Lung (tissue), 12 donors: ENCODE measurements around the gene ARHGAP32. TPM values are rescaled to one million over a fixed set of nuclear protein-coding genes. Genes with fewer than 3 reads are reported as not detected.

Experiments
- ATAC-seq: fragments of 200-7000 bp; cut with Tn5 transposase; one replicate; pipeline ENCODE4 v1.9.1; 2020; ENCODE audit warnings: moderate number of reproducible peaks; ENCODE audit not compliant: insufficient read depth, low FRiP score
- DNase-seq, 3 donors: peaks; one replicate each; pipeline ENCODE4 v3.0.0-alpha.2; 2013 to 2017
- H3K27ac ChIP-seq, 2 donors: one replicate each; pipeline ENCODE4 v1.5.1; 2013; ENCODE audit warnings: mild to moderate bottlenecking in 2 of 2, moderate library complexity in 2 of 2, control low read depth in 1 of 2, inconsistent platforms in 1 of 2, low read depth in 1 of 2, low read length in 1 of 2
- H3K27me3 ChIP-seq, 3 donors: one replicate each; pipeline ENCODE4 v1.5.1; 2013; ENCODE audit warnings: low read length in 2 of 3; ENCODE audit not compliant: control insufficient read depth in 3 of 3, insufficient read depth in 3 of 3
- H3K36me3 ChIP-seq, 4 donors: one replicate each; pipeline ENCODE4 v1.5.1; 2013; ENCODE audit warnings: low read length in 4 of 4, mild to moderate bottlenecking in 1 of 4, moderate library complexity in 1 of 4; ENCODE audit not compliant: control insufficient read depth in 4 of 4, insufficient read depth in 4 of 4
- H3K4me1 ChIP-seq, 5 donors: one replicate each; pipeline ENCODE4 v1.5.1; 2013; ENCODE audit warnings: low read length in 5 of 5, mild to moderate bottlenecking in 2 of 5, moderate library complexity in 1 of 5; ENCODE audit not compliant: control insufficient read depth in 5 of 5, insufficient read depth in 5 of 5
- H3K4me3 ChIP-seq: one replicate; pipeline ENCODE4 v1.5.1; 2013; ENCODE audit warnings: mild to moderate bottlenecking, control low read depth, moderate library complexity
- H3K9ac ChIP-seq, 2 donors: one replicate each; pipeline ENCODE4 v1.5.1; 2013; ENCODE audit warnings: low read length in 2 of 2, control low read depth in 1 of 2; ENCODE audit not compliant: insufficient read depth in 1 of 2
- H3K9me3 ChIP-seq, 4 donors: one replicate each; pipeline ENCODE4 v1.5.1; 2013; ENCODE audit warnings: low read length in 3 of 4, mild to moderate bottlenecking in 1 of 4, moderate library complexity in 1 of 4; ENCODE audit not compliant: control insufficient read depth in 4 of 4, insufficient read depth in 3 of 4
- CTCF ChIP-seq: IDR thresholded peaks from 2 replicates; pipeline ENCODE4 v1.5.1; 2012; ENCODE audit warnings: mild to moderate bottlenecking; ENCODE audit errors: control extremely low read depth, extremely low read depth
- WGBS, 2 donors: extraction: QIAGEN DNeasy Blood & Tissue Kit; methylation state at CpG; one replicate each; pipeline ENCODE4 v1.1.7; 2013; 5-methylcytosine and 5-hydroxymethylcytosine counted together
- polyA plus RNA-seq, 2 donors: library from polyadenylated mRNA; stranded (reverse); fragments of 200-250 nt; gene quantifications; one replicate each; pipeline ENCODE4 v1.2.1, GENCODE V29; 2013
- total RNA-seq, 2 donors: library from RNA; depleted of rRNA in 1 of 2; stranded (reverse); fragments of >200 nt in 1 of 2; gene quantifications; one replicate each; pipeline ENCODE4 v1.2.1, GENCODE V29; 2014 to 2021
- donor health status: control.
- donor health status: control.
- donor health status: Bipolar disorder and iron deficiency.
- donor health status: healthy.
- donor health status: DM: yes; HTN: yes; CAD: no.

The ARHGAP32 gene
- total and polyA plus RNA-seq, 4 donors, result 4.1 to 28.4 (median 17.0) TPM

DNA sequence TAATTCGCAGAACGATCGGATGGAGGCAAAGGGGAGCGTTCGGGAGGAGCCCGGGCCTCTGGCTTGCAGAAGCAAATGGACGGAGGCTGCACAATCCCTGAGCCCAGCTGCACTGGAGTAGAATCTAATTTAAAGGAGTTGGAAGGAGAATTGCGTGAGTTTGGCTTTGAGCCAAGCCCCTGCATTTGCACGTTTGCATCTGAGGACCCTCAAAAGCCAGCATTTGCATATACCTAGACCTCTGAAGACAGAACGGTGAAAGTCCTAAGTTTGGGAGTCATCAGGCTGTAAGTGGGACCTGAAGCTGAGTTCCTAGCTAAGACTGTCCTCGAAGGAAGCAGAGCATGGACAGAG is 265.0 kb downstream of the ARHGAP32 start:
- WGBS, 2 donors, result 77 to 80% methylated on average over 11 of the region's 11 CpGs
- no peak for ATAC-seq

GRCh38 chr11:128926437-128927107 is 265.6 kb downstream of the ARHGAP32 start:
- WGBS, 2 donors, result 88 to 89% methylated on average over 17 of the region's 17 CpGs
- ATAC-seq, result no peak
- no peak for DNase-seq

More for the DNA sequence above, 265.0 kb downstream of the ARHGAP32 start:
- no peak overlapping the region for H3K9ac ChIP-seq
- peaks cover 0 to 3% (median 0%) of the 10 kb centered on the region in 5 donors for H3K4me1 ChIP-seq
- H3K4me3 ChIP-seq, result no peak overlapping the region
- no peaks in the 10 kb centered on the region for H3K9me3 ChIP-seq
- H3K36me3 ChIP-seq, result no peaks in the 10 kb centered on the region
- H3K27ac ChIP-seq, result no peak overlapping the region
- DNase-seq, result no peak
- no peak for TF ChIP-seq CTCF
- no peaks in the 10 kb centered on the region for H3K27me3 ChIP-seq

GRCh38 chr11:128926000-128926399 is 266.1 kb downstream of the ARHGAP32 start:
- Histone ChIP-seq H3K4me1 (peaks cover 0 to 5% (median 0%) of the 10 kb centered on the region in 5 donors), H3K9me3 (no peaks in the 10 kb centered on the region), H3K36me3 (no peaks in the 10 kb centered on the region), H3K27ac (no peak overlapping the region), H3K27me3 (no peaks in the 10 kb centered on the region), H3K4me3 (no peak overlapping the region), H3K9ac (no peak overlapping the region)
- DNase-seq (no peak), ATAC-seq (no peak)
- no peak for TF ChIP-seq CTCF
- 81 to 88% methylated on average over 3 of the region's 3 CpGs for WGBS, 2 donors

More at GRCh38 chr11:128926437-128927107, 265.6 kb downstream of the ARHGAP32 start:
- H3K27me3 ChIP-seq, result no peaks in the 10 kb centered on the region
- no peaks in the 10 kb centered on the region for H3K36me3 ChIP-seq
- no peaks in the 10 kb centered on the region for H3K9me3 ChIP-seq
- H3K4me1 ChIP-seq, result peaks cover 0 to 3% (median 0%) of the 10 kb centered on the region in 5 donors
- H3K27ac ChIP-seq, result no peak overlapping the region
- H3K9ac ChIP-seq, result no peak overlapping the region
- TF ChIP-seq CTCF, result no peak
- H3K4me3 ChIP-seq, result no peak overlapping the region

- no peak overlapping the region for H3K4me3 ChIP-seq
- no peak for ATAC-seq
- whole genome bisulfite sequencing, 2 donors, result 74 to 84% methylated on average over 2 of the region's 2 CpGs
- H3K27me3 ChIP-seq, result no peaks in the 10 kb centered on the region
- H3K9ac ChIP-seq, result no peak overlapping the region
- no peaks in the 10 kb centered on the region for H3K9me3 ChIP-seq
- no peak overlapping the region for H3K27ac ChIP-seq
- H3K36me3 ChIP-seq, result no peaks in the 10 kb centered on the region
- TF ChIP-seq CTCF, result no peak
- no peak for DNase-seq
- H3K4me1 ChIP-seq, result peaks cover 0 to 6% (median 0%) of the 10 kb centered on the region in 5 donors
Measured at GRCh38 chr11:128925250-128925600, 266.9 kb downstream of the ARHGAP32 start.
